ENCODE results near the gene GDA. TPM values are rescaled to one million over a fixed set of nuclear protein-coding genes. Genes with fewer than 3 reads are reported as not detected.

GDA gene
- total and polyA plus RNA-seq, 2 of the 4 experiments (the other 2 are of a cell fraction): not detected

- H2BK120ac ChIP-seq (ENCODE audit: low read depth, low read length): no peak overlapping the region
- no peak overlapping the region for H3K9ac ChIP-seq (ENCODE audit: low read depth, low read length)
- no peak overlapping the region for H2BK5ac ChIP-seq (ENCODE audit: low read depth, low read length, poor library complexity, severe bottlenecking)
- no peak overlapping the region for H3K4ac ChIP-seq (ENCODE audit: low read depth, low read length)
- no CpG with 5 or more reads among the region's 2 CpGs for WGBS, 2 experiments (ENCODE audit: extremely low coverage in 2 of 2, insufficient read length in 1 of 2)
- H3K23ac ChIP-seq (ENCODE audit: low read depth, low read length): no peak overlapping the region
- H3K4me3 ChIP-seq (ENCODE audit: insufficient read depth, low read depth, low read length): no peak overlapping the region
- intact Hi-C loops (cut with micrococcal nuclease): no loop called here
- H3K9me1 ChIP-seq (ENCODE audit: insufficient read depth, low read length): no peaks in the 10 kb centered on the region
- no peaks in the 10 kb centered on the region for H3K36me3 ChIP-seq (ENCODE audit: control insufficient read depth, insufficient read depth, low read length)
- no peak overlapping the region for H2AK5ac ChIP-seq (ENCODE audit: low read depth, low read length)
- H4K91ac ChIP-seq (ENCODE audit: insufficient read depth, low read depth, low read length): no peak overlapping the region
- ChIA-PET CTCF (no interaction called here), POLR2A (ENCODE audit: unreplicated experiment) (no interaction called here)
- H2BK20ac ChIP-seq (ENCODE audit: low read depth, low read length): no peak overlapping the region
- no peak for ATAC-seq (ENCODE audit: low read depth)
- no peaks in the 10 kb centered on the region for H3K9me3 ChIP-seq (ENCODE audit: control insufficient read depth, insufficient read depth, low read length)
- in situ Hi-C loops (cut with MboI; ENCODE audit: low sequenced_read_pairs): no loop called here
- no TSS peak for BruUV-seq (replicated peaks)
- no peaks in the 10 kb centered on the region for H4K20me1 ChIP-seq (ENCODE audit: insufficient read depth, low read length)
- dilution Hi-C loops (cut with HindIII; ENCODE audit: low sequenced_read_pairs, unreplicated experiment): no loop called here
- H3K79me1 ChIP-seq (ENCODE audit: low read depth in 1 of 2, low read length in 2 of 2): no peaks in the 10 kb centered on the region
- no peak for DNase-seq
- no peak overlapping the region for H3K4me2 ChIP-seq (ENCODE audit: low read depth, low read length)
- no peak overlapping the region for H3K18ac ChIP-seq (ENCODE audit: low read depth, low read length)
- H4K5ac ChIP-seq (ENCODE audit: low read depth, low read length): no peak overlapping the region
- no peak overlapping the region for H2BK15ac ChIP-seq (ENCODE audit: low read depth, low read length)
- H2AFZ ChIP-seq (replicated peaks; ENCODE audit: low read length, poor library complexity): no peak overlapping the region
- H3K4me1 ChIP-seq (ENCODE audit: control insufficient read depth, insufficient read depth, low read length): no peaks in the 10 kb centered on the region
- H3K27me3 ChIP-seq (ENCODE audit: control insufficient read depth, insufficient read depth, low read length): no peaks in the 10 kb centered on the region
- no peak for TF ChIP-seq ELK1 (IDR thresholded peaks at IDR 0.05; ENCODE audit: borderline replicate concordance, low read depth, low read length)
- no peak overlapping the region for H2AK9ac ChIP-seq (replicated peaks; ENCODE audit: low read depth, low read length, poor library complexity)
- H4K8ac ChIP-seq (ENCODE audit: low read depth in 2 of 2, low read length in 2 of 2): no peak overlapping the region
- H3K27ac ChIP-seq (ENCODE audit: insufficient read depth, low read length): no peak overlapping the region
- no peak overlapping the region for H3K14ac ChIP-seq (replicated peaks; ENCODE audit: low read depth, low read length)
- H3K56ac ChIP-seq (ENCODE audit: extremely low read depth, insufficient read depth, low read length): no peak overlapping the region
Observed at GRCh38 chr9:72124947-72125346, 24.3 kb upstream of the GDA start.
